Measurements from ENCODE around the gene LBHD2.

- TF ChIP-seq EZH2 (IDR thresholded peaks at IDR 0.05): peak; percentile 45
- no peak for TF ChIP-seq CTCF (IDR thresholded peaks at IDR 0.05)
- TF ChIP-seq EZH2phosphoT487 (IDR thresholded peaks at IDR 0.05): peak; percentile 50
Measured at GRCh38 chr14:103084021-103084919, at the start of gene LBHD2.

Data from neural progenitor cell (in vitro differentiated cells).